Esophagus muscularis mucosa (tissue), 4 donors: ENCODE results near the gene AIF1L.

Source experiments
- CTCF ChIP-seq, 3 experiments: fragments of 200-600 bp in 2 of 3; fragments of 450-650 bp in 1 of 3; sonication (generic) in 2 of 3; IDR thresholded peaks; one replicate each; pipeline ENCODE4 v1.5.1; 2017 to 2019; ENCODE audit warnings: antibody characterized with exemption in 3 of 3, mild to moderate bottlenecking in 2 of 3, moderate library complexity in 1 of 3
- EP300 ChIP-seq: sonication (generic); formaldehyde crosslinking; IDR thresholded peaks from one replicate; pipeline ENCODE4 v1.6.1; 2017; ENCODE audit warnings: antibody characterized with exemption
- POLR2A ChIP-seq: fragments of 450-650 bp; IDR thresholded peaks from one replicate; pipeline ENCODE4 v1.6.1; 2017; ENCODE audit warnings: antibody characterized with exemption, moderate library complexity, mild to moderate bottlenecking, low read depth
- POLR2AphosphoS5 ChIP-seq, 2 donors: sonication (generic); formaldehyde crosslinking; IDR thresholded peaks; one replicate each; pipeline ENCODE4 v1.6.1; 2017; ENCODE audit warnings: antibody characterized with exemption in 2 of 2

GRCh38 chr9:131084661-131085369 lies 11.5 kb upstream of the AIF1L start:
- TF ChIP-seq EP300, result no peak
- TF ChIP-seq CTCF (IDR thresholded peaks at IDR 0.05), result no peak
- TF ChIP-seq POLR2A, result no peak
- TF ChIP-seq POLR2AphosphoS5 (IDR thresholded peaks at IDR 0.05), result no peak
